ENCODE results near the gene TEC. TPM values are rescaled to one million over a fixed set of nuclear protein-coding genes. Genes with fewer than 3 reads are reported as not detected.

The TEC gene
- total RNA-seq, 4 donors from 2014 or later = 3.6 to 12.7 (median 3.9) TPM

DNA sequence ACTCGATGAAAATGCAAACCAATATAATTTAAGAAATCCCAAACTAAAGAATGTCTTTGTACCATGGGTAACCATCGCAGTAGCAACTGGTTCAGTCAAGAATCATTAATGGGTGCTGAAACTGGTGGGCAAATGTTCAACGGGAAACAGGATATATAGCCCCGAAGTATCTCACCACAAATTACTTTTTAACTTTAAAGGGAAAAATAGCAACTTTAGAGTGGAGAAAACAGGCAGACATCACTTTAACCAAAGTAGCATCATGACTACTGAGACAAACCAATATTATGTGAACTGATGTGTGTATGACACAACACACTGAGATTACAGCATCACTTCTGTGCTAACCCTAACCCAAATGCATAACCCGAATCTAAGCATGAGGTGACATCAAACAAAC, 37.9 kb upstream of the TEC start:
- H3K9me3 ChIP-seq = no peaks in the 10 kb centered on the region
- no peak for DNase-seq
- no peak overlapping the region for H3K27ac ChIP-seq
- 88 to 94% methylated on average over 5 of the region's 5 CpGs for WGBS, 2 donors
- H3K27me3 ChIP-seq = no peaks in the 10 kb centered on the region
- H3K4me1 ChIP-seq = no peaks in the 10 kb centered on the region
- intact Hi-C loops (cut with DNase I) = no loop called here
- TF ChIP-seq, protein P1, sequence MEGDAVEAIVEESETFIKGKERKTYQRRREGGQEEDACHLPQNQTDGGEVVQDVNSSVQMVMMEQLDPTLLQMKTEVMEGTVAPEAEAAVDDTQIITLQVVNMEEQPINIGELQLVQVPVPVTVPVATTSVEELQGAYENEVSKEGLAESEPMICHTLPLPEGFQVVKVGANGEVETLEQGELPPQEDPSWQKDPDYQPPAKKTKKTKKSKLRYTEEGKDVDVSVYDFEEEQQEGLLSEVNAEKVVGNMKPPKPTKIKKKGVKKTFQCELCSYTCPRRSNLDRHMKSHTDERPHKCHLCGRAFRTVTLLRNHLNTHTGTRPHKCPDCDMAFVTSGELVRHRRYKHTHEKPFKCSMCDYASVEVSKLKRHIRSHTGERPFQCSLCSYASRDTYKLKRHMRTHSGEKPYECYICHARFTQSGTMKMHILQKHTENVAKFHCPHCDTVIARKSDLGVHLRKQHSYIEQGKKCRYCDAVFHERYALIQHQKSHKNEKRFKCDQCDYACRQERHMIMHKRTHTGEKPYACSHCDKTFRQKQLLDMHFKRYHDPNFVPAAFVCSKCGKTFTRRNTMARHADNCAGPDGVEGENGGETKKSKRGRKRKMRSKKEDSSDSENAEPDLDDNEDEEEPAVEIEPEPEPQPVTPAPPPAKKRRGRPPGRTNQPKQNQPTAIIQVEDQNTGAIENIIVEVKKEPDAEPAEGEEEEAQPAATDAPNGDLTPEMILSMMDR (IDR thresholded peaks at IDR 0.05) = no peak
- no peak for TF ChIP-seq POLR2A (IDR thresholded peaks at IDR 0.05)
- H3K36me3 ChIP-seq = no peaks in the 10 kb centered on the region
- no peak overlapping the region for H3K4me3 ChIP-seq (replicated peaks in 1 of 3)

DNA sequence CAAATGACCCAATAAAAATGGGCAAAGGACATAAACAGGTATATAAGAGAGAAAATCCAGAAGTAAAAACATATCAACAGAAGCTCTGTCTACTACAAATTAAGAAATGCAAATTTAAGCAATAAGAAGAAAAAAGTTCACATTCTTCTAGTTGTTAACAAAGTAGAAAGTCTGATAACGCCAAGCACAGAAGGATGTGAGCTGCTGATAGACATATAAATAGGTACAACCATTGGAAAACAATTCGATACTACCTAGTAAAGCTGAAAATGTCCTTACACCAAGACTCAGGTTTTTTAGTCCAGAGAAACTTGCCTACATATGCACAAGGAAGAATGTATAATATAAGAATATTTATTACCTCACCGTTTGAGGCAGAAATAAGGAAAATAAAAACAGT, 35.9 kb upstream of the TEC start:
- H3K4me3 ChIP-seq (replicated peaks in 1 of 3) = no peak overlapping the region
- no peak overlapping the region for H3K27ac ChIP-seq
- intact Hi-C loops (cut with DNase I) = no loop called here
- no peaks in the 10 kb centered on the region for H3K9me3 ChIP-seq
- no peaks in the 10 kb centered on the region for H3K4me1 ChIP-seq
- H3K36me3 ChIP-seq = no peaks in the 10 kb centered on the region
- 88 to 90% methylated on average over 3 of the region's 3 CpGs for WGBS, 2 donors
- H3K27me3 ChIP-seq = no peaks in the 10 kb centered on the region
- DNase-seq = no peak
- TF ChIP-seq, protein P1 (IDR thresholded peaks at IDR 0.05) = no peak
- no peak for TF ChIP-seq POLR2A (IDR thresholded peaks at IDR 0.05)

DNA sequence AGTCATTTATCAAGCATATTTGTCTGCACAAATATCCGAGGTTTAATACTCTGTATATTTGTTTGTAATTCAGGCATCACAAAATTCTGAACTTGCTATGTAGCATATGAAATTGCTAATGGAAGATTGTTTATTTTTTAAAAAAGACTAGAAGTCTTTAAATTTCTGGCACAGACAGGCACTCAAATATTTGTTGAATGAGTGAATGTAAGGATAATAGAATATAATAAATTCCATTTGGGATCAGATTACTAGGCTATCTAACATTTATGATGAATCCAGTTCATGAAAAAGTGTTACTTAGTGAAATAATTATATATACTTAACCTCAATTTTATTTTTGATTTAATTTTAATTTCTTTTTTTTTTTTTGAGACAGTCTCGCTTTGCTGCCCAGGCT, 30.4 kb upstream of the TEC start:
- Histone ChIP-seq H3K4me3 (replicated peaks in 1 of 3) (no peak overlapping the region), H3K36me3 (no peaks in the 10 kb centered on the region), H3K9me3 (no peaks in the 10 kb centered on the region), H3K4me1 (no peaks in the 10 kb centered on the region), H3K27me3 (no peaks in the 10 kb centered on the region), H3K27ac (no peak overlapping the region)
- 82 to 85% methylated on average over 2 of the region's 2 CpGs for WGBS, 2 donors
- intact Hi-C loops (cut with DNase I) = no loop called here
- no peak for TF ChIP-seq POLR2A (IDR thresholded peaks at IDR 0.05)
- TF ChIP-seq, protein P1 (IDR thresholded peaks at IDR 0.05) = no peak
- no peak for DNase-seq

DNA sequence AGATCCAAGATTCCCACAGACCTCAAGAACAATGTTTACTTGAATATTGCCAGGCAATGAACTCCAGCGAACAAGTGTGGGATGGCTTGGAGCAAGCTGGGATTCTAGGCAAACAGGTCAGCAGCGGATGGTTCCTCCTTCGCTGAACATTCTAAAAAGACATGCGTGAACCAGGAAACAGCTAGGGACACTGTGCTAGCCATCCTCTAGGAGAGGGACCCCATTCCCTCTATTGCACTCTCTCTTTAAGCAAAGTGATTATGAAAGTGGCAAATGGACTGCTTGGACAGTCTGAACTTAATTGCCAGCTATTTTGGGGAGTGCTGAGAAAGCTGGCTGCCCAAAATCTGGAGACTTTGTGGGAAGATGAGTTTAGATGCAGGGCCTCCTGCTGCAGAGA, 29.9 kb upstream of the TEC start:
- Histone ChIP-seq H3K27ac (no peak overlapping the region), H3K9me3 (no peaks in the 10 kb centered on the region), H3K27me3 (no peaks in the 10 kb centered on the region), H3K4me1 (no peaks in the 10 kb centered on the region), H3K36me3 (no peaks in the 10 kb centered on the region), H3K4me3 (replicated peaks in 1 of 3) (no peak overlapping the region)
- DNase-seq = no peak
- 86 to 87% methylated on average over 4 of the region's 4 CpGs for WGBS, 2 donors
- intact Hi-C loops (cut with DNase I) = no loop called here
- TF ChIP-seq, protein P1 (IDR thresholded peaks at IDR 0.05) = no peak
- no peak for TF ChIP-seq POLR2A (IDR thresholded peaks at IDR 0.05)

DNA sequence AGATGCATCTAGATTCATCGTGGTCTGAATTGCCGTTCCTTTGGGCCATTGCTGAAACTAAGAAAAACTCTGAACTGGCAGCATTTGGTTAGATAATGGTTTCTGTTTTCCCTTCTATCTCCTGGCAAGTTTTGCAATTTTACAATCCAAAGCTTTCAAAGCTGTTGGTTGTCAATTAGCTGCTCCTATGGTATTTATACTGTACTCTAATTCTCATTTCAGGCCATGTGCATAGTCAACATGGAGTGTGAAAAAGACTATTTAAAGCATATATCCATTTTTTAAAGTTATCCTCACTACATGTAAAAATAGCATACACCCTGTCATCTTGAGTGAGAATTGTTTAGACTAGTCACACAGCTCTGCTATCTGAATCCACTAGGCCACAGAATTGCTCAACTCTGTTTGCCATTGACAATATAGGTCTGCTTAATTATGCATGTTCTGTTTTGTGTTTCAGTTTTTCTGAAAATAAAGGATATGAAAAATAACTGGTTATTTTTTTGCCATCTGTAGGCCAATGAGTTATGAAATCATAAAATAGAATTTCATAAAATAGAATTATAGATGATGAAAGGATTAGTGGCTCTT, 27.7 kb upstream of the TEC start:
- no peak for DNase-seq
- no peaks in the 10 kb centered on the region for H3K9me3 ChIP-seq
- intact Hi-C loops (cut with DNase I) = no loop called here
- TF ChIP-seq POLR2A (IDR thresholded peaks at IDR 0.05) = no peak
- TF ChIP-seq, protein P1 (IDR thresholded peaks at IDR 0.05) = no peak
- no peak overlapping the region for H3K27ac ChIP-seq
- H3K4me1 ChIP-seq = no peaks in the 10 kb centered on the region
- H3K27me3 ChIP-seq = no peaks in the 10 kb centered on the region
- no peaks in the 10 kb centered on the region for H3K36me3 ChIP-seq
- WGBS, 2 donors = 82 to 97% methylated on average over 2 of the region's 2 CpGs
- H3K4me3 ChIP-seq (replicated peaks in 1 of 3) = no peak overlapping the region

Measured in thyroid gland (tissue), 4 donors.